ENCODE results near the gene CYP27B1.

Gene CYP27B1

DNA sequence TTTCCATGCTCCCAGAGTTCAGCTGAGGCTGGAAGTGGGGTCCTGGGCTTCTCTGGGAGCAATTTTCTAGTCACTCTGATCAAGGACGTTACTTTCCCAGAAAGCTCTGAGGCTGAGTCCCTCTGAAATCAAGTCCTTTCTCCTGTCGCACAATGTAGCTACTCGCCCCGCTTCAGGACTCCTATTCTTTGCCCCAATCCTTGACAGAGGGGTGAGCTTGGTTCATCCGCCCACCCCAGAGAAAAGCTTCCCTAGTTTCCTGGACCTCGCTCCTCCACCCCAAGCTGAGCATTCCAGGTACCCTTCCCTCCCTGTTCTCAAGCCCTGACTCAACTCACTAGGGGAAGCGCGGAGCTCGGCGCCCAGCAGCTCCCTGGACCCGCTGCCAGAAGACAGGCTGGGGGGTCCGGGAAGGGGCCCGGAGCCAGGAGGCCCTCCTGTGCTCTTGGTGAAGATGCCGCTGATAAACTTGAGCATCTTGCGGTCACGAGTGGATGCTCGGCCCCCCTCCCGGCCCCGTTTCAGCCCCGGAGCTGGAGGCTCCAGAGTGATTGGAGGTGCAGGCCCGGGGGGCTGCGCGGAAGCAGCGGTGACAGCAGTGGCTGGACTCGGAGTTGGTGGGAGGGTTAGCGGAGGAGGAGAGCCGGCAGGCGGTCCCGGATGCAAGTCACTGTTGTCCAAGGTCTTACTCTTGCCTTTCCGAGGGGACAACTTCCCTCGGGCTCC, 30.0 kb downstream of the CYP27B1 start:
- in situ Hi-C loops (cut with HindIII; ENCODE audit: low sequenced_read_pairs) = no loop called here

DNA sequence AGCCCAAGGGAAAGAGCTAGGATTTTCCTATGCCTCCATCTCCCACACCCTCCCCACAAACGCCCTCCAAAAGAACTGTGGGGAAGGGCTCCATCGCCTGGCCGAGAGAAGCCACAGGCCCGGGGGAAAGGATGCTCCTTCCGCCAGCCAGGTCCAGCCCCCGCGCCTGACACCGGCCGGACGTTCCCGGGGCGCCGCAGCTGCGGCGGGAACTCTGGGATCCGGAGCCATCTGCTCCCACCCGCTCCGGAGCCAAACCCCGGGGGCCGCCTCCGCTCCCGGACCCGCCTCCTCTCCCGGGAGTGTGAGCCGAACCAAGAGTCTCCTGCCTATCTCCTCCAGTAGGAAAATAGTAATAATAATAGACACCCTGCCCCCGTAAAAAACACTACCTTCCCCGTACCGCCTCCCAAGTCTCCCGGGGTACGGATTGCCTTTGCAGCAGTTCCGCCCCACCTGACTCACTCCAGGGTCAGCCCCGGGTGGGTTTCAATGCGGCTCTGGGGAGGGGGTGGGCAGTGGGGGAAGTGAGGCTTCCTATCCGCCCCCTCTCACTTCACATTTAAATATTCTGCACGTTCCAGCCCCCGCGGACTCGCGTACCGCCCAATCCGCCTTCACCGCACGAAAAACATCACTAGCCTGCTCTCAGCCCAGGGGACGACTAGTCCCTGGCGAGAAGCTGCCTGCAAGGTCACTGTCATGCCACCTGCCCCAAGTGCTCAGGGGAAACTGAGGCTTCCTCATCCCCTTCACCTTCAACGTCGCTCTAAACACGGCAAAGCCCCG, 30.7 kb downstream of the CYP27B1 start:
- in situ Hi-C loops (cut with HindIII; ENCODE audit: low sequenced_read_pairs) = no loop called here

DNA sequence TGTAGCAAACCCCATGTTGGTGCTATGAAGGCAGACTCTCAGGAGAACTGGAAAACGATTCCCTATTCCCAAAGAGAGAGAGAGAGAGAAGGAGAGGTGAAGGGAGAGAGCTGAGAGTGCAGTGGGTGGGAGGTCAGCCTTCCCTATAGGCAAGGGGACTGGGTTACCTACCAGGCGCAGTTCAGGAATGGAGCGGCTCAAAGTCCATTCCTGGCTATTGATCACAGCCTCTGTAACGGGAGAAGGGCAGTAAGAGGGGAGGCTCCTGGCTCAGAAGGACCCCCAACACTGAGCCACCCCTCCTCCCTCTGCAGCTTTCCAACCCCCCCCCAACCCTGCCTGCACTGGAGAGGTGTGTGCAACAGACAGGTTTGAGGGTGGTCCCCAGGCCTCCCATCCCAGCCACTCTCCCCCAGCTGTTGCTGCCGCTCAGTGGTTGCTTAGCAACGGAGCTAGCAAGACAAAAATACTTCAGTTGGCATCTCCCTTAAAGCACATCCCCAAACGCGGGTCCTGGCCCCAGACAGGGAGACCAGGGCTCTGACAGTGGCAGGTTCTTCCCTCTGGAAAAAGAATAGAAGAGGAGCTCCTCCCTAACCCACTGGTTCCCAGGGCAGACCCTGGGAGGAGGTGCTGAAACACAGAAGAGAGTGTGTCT, 31.6 kb downstream of the CYP27B1 start:
- in situ Hi-C loops (cut with HindIII; ENCODE audit: low sequenced_read_pairs) = no loop called here

DNA sequence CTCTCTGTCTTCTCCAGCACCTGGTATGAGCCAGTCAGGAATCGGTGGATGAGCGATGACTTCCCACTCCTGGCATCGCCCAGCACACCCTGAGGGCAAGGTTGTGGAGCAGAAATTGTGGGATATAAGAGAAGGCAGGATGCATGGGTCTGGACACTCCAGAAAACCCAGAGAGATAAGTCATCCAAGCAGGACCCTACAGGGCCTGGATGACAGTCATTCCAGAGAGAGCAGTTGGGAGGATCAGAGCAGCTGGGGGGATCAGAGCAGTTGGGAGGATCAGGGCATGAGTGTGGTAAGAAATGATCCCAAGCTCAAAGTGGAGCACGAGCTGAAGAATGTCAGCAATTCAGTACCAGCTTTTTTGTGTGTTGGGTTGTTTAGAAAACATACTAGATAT, 32.3 kb downstream of the CYP27B1 start:
- in situ Hi-C loops (cut with HindIII; ENCODE audit: low sequenced_read_pairs) = no loop called here

DNA sequence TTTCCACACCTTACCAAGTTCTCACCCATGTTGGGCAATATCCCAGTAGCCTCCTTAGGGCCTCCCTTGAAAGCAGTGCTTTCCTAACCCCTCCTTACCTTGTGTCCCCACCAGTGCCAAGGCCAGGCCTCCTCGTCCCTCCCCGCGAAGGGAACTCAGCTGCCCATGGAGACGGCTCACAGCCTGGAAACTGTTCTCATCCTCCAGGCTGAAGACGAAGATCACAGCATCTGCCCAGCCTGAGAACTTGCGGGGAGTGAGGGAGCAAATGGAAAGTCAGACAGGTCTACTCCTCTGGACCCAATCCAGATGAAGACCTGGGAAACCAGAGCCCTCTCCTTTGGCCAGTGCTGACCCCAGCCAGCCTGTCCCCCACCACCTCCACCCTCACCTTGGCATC, 33.0 kb downstream of the CYP27B1 start:
- in situ Hi-C loops (cut with HindIII; ENCODE audit: low sequenced_read_pairs) = no loop called here

DNA sequence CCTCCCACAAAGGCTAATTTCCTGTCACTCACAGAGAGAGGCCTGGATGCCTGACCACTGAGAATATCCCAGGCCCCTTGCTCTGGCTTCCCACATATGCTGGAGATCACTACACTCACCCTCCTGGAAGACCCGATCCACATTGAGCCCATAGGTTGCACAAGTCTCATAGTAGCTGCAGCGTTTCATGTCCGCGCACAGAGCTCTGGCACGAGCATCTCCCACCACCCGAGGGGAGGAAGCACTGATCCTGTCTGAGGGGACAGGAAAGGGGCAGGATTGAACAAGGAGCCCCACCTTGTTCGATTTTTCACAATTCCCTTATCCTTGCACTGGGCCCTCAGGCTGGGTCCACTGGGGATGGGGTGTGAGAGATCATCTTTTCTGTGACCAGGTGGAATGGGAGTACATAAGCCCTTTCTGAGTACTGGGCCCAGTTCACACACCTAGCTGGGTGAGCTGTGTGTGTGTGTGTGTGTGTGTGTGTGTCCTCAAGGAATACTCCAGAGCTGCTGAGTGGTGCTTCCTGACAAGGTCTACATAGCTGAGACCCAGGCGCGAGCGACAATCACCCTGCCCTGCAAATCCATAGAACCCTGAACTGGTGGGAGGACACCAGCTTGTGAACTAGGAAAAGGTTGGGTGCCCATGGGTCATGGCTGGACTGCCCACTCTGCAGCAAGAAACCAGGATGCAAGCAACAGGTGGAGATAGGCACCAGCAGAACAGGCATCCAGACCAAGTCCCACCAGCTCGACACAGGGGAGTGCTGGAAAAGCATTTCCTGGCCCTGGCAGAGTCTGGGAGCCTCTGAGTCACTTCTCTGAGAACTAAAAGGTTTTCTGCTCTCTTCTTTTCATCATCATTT, 33.9 kb downstream of the CYP27B1 start:
- in situ Hi-C loops (cut with HindIII; ENCODE audit: low sequenced_read_pairs) = no loop called here

DNA sequence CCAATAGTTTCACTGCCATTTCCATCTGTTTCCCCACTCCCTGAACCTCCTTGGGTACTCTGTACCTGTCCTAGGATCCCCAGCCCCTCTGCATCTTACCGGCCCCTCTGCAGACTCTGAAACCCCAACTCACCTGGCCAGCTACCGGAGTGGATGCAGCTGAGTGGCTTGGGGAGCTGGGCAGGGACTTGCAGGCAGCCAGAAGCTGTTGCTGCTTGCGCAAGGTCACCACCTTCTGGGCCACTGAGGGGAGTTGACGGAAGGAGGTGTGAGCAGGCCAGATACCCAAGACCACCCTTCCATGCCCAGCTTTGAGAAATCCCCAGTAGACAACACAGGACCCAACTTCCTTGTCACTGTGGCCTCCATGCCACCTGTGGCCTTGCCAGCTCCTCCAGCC, 34.6 kb downstream of the CYP27B1 start:
- in situ Hi-C loops (cut with HindIII; ENCODE audit: low sequenced_read_pairs) = no loop called here

DNA sequence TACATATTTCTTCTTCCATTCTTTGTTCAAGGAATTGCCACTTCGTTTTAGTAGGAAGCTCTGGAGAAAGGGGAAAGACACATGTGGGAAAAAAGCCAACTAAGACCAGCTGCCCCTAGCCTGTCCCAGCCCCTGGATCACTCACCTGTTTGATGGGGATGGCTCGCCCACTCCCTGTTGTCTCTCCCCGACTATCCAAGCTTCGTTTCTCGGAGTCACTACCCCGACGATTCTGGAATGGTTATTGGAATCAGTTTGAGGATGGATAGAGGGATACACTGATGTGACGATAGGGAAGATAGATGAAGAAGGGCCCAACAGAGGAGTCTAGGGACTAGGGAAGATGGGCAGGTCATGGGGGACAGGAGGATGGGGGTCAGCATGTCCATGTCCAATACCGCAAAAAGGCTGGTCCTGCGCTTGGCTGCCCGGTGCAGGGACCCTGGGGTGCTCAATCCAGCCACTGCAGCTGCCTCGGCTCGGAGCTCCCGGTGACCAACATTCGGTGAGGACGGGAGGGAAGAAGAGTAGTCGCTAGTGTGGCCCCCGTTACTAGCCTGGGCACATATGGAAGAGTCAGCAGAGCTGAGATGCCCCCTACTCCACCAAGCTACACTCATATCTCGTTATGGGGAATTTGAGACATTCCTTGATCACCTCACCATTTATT, 35.3 kb downstream of the CYP27B1 start:
- in situ Hi-C loops (cut with HindIII; ENCODE audit: low sequenced_read_pairs) = no loop called here

DNA sequence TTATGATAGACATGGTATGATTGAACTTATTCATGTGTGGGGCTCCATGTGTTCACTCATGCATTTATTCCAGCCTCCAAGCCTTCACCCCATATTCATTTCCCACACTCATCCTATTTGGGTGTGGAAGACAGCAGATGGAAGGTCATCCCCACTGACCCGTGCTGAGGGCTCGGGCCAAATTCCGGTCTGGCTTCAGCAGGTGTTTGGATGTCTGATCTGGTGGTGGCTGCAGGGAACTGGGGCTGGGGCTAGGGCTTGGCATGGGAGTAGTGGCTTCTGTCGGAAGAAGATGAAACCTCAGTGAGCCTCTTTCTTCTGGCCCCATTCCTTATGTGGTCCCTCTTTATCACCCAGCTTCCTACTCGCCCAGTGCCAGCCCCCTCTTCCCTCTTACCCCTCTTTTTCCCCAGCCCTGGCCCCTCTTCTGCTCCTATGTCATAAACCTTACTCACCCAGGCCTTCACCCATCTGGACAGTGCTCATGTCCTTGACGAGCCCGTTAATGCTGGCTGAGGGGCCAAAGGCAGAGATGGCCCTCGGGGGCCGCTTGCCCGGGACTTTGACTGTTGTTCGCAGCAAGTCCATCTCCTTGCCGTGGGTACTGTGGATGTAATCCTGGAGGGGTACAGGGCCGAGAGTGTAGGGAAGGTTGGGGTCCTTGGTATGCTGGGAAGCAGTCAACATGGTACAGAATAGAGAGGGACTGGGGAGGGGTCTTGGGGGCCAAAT, 36.4 kb downstream of the CYP27B1 start:
- in situ Hi-C loops (cut with HindIII; ENCODE audit: low sequenced_read_pairs) = no loop called here

DNA sequence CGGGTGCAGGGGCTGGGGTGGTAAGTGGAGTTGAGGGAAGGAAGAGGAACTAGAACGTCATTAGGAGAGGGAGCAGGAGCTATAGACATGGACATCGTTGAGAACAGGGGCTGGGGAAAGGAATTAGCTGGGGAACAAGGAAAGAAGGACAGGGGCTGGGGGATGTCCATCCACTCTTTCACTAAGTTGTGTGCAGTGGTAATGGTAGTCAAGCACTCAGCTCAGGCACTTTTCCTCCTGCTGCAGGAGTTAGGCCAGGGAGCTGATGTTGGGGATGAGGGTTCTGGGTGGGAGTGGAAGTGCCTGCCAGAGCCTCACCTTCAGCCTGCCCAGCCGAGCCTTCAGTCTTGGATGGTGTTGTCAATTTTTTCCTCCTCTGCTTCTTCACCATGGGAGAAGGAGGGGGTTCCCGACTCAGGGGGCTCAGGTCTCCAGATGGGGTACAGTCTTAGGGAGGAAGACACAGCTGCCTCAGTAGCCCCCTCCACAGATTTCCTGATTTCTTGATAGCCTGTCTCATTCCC, 37.5 kb downstream of the CYP27B1 start:
- in situ Hi-C loops (cut with HindIII; ENCODE audit: low sequenced_read_pairs) = no loop called here

DNA sequence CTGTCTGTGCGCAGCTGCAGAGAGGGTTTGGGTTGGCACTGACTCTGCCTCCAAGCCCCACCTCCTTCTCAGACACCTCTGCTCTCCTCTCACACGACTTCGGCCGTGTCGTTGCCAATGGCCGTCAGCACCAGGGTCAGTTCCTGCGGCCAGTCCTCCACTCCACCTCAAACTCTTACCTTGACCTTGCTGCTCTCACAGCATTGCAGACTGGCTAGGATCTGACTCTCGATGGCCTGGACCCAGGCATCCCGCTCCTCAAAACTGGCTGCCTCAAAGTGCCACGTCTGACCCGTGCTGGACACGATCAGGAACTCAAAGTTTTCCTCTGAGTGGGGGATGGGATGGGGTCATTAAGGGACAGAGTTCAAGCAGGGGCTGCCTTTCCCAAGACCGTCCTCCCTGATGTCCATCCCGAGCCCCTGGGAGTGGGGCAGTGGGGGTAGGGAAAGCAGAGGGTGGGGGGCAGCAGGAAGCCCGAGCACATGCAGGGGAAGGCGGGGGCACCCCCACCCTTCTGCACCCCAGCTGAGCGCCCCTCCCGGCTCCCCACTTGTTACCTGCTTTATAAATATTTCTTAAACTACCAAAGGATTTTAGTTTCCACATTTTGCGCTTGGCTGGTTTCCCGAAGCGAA, 39.0 kb downstream of the CYP27B1 start:
- in situ Hi-C loops (cut with HindIII; ENCODE audit: low sequenced_read_pairs) = no loop called here

DNA sequence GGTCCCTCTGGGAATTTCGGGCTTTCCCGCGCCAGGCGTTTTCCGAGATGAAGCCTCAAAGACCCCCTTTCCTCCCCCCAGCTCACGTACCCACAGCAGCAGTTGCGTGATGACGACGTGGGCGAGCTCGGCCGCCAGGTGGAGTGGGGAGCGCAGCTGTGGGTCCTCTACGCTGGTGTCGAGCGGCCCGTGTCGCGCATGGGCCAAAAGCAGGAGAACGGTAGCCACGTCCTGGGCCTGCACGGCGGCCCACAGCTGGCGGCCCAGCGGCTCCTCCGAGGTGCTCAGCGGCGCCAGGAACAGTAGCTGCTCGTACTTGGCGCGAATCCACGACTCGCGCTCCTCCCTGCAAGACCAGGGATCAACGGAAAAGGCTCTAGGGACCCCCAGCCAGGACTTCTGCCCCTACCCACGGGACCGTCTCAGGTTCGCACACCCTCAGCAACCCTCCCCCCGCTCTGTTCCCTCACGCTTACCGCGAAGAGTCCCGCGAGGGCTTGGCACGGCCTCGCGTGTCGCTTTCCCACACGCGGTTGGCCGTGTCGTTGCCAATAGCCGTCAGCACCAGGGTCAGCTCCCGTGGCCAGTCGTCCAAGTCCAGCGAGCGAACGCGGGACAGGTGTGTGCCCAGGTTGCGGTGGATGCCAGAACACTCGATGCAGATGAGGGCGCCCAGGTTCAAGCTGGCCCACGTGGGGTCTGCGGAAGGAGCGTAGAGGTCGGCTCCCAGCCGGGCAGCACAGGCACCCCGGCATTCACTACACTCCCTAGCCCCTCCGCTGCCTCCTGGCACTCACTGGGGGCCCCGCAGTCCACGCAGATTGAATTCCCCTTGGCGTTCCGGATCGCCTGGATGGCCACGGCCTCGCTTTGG, 39.8 kb downstream of the CYP27B1 start:
- in situ Hi-C loops (cut with HindIII; ENCODE audit: low sequenced_read_pairs) = no loop called here

DNA sequence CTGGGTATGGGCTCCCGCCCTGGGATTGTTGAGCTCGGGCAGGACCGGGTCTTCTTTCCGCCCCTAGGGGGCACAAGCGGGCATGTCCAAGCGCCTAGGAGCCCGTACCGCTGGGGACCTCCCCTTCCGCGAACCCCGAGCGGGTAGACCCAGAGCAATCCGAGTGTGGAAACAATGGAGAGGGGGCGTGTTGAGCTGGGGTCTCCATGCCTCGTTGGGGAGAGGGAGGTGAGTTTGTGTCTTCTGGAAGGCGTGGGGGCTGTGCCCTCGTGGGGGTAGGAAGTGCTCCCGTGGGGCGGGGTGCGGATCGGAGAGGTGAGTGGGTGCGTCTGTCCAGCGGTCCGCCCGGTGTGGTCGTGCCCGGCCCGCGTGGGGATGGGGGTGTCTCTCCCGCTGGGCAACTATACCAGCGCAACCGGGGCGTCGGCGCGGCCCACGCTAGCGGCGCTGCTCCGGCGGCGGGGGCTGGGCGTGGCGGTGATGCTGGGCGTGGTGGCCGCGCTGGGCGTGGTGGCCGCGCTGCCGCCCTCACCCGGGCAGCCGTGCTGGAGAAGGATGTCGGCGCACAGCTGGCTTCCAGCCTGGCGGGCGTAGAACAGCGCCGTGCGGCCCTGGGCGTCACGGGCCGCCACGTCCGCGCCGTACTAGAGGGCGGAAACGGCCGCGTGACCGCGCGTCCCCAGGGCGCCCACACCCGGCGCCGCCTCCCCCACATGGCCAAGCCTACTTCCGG, 40.6 kb downstream of the CYP27B1 start:
- in situ Hi-C loops (cut with HindIII; ENCODE audit: low sequenced_read_pairs) = no loop called here

DNA sequence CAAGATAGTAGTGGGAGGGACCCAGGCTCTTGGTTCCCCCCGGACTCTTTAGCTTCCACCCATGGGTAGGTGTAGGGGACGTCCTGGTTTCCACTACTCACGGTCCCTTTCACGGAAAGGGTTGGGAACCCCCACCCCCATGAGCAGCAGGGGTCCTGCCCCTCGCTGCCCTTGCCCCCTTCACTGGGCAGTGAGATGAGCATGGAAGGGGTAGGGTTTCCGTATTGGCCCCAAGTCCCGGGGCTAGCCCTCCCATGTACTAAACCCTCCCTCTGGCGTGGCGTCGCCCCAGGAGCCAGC, 41.1 kb downstream of the CYP27B1 start:
- in situ Hi-C loops (cut with HindIII; ENCODE audit: low sequenced_read_pairs) = no loop called here

DNA sequence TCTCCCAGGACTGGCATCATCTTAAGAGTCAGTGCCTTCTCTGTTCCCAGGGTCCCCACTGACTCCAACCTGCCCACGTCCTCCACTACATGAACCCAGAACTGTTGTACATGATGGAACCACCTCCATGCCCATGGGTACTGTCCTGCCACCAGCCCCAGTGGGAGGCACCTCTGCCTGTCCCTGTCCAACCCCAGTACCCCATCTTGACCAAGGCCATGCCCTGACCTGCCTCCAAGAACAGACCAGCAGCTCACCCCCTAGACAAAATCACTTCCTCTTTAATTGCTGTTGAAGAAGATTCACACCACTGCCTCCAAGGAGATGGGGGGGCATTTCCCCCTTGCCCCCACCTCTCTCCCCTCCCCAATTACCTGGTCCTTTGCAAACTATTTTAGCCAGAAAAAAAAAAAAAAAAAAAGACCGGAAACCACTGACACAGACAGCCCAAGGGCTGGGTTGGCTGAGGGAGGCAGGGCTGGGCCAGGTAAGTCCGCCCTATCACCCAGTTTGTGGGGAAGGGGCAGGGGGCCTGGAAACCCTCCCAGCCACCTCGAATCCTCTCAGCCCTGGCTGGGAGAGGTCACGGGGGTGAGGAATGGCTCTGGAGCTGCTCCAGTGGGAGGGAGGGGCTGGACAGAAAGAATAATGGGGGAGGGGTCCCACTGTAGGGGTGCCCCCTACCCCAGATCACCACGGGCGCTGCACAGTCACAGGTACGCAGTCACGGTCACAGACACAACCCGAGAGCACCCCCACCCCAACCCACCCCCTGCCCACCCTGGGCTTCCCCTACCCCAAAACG, 41.7 kb downstream of the CYP27B1 start:
- in situ Hi-C loops (cut with HindIII; ENCODE audit: low sequenced_read_pairs) = no loop called here

DNA sequence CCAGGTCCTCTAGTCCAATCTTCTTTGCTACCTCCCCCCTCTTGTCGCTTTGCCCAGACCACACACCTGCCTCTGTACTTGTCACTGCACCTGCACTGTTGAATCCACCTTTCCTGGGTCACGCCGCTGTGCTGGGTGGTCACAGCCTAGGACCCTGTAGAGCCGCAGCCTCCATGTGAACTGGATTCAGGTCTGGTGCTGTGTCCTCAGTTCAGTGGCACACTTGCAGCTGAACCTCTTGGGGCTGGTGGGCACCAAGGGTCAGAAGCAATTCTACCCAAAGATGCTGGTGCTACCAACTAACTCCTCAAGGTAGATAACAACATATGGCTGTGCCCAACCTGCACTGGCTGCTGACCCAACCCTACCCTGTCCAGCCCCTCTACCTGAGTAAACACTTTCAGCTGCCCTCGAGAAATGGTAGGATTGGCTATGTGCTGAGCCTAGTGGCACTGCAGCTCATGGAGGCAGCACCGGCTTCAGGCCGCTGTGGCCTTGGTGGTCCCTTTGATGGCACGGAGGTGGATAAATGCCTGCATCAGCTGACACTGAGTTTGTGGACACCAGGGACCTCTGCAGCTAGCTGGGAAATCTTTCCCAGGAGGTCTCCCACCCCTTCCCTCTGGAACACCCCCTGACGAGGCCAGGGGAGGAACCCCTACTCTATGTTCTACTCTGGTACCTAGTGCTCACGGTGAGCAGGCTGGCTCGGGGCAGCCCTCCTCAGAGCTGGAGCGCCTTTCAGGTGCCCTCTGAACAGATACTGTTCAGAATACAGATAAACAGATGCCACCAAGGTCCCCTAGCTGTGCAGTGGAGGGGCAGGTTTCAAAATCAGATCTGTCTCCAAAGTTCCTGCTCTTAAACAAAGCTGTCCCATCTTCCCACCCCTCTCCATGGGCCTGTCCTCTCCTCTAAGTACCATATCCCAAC, 42.6 kb downstream of the CYP27B1 start:
- in situ Hi-C loops (cut with HindIII; ENCODE audit: low sequenced_read_pairs) = no loop called here

Measured in DLD1 (cell line).